ENCODE measurements around the gene NLK.
A peak's percentile ranks its signal among the peaks of the same experiment; 100 is the strongest.
"Not testable (repeated sequence)": the region's sequence is repeated elsewhere in the genome, so short reads cannot be mapped to it uniquely, and the experiment has no call there.

Gene NLK

DNA sequence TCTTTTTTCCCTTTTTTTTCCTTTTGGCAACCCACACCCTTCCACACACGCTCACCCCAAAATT, at the start of gene NLK:
NLK (plus strand) TSS at position 21 of the 64 bp plus-strand sequence. CDS start 197 bp downstream, outside the sequence.
- no peak for DNase-seq (ENCODE audit: low spot score)

DNA sequence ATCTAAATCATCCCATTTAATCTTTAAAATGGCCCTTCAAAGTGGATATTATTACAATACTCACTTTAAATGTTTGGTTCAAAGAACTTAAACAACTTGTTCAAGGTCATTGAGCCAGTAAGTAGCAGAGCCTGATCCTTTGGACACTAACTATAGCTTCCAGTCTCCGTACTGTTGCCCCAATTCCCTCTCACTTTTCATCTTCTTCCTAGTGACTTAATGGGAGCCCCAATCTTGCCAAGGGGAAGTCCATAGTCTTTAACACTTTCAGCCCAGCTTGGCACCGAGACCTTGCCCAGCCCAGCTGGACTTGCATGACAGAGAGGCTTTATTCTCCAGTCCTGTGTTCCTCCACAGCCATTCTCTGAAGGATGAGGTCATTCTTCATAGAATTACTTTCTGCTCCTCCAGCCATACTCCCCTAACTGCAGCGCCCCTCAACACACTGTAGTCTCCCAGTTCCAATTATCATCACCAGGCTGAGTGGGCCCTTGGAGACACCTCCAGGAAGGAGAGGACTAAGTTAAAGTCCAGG, 49.2 kb upstream of the NLK start:
- DNase-seq (ENCODE audit: low spot score) = no peak

DNA sequence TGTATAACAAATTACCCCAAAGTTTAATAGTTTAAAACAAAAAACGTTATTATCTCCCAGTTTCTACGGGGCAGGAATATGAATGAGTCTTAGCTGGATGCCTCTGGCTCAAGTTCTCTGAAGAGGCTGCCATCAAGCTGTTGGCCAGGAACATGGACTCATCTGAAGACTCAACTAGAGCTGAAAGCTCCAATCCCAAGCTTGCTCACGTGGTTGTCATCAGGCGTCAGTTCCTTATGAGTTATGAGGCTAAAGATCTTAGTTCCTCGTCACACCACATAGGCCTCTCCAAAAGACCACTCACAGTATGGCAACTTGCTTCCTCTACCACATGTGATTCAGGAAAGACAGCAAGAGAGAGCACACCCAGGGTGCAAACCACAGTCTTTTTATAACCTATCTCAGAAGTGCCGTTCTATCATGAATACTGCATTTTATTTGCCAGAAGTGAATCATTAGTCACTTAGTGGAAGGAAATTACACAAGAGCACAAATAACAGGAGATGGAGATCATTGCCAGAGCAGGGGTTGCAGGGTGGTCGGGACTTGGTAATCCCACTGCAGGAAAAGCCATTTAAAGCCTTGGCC, 48.7 kb upstream of the NLK start:
- DNase-seq (ENCODE audit: low spot score) = no peak

DNA sequence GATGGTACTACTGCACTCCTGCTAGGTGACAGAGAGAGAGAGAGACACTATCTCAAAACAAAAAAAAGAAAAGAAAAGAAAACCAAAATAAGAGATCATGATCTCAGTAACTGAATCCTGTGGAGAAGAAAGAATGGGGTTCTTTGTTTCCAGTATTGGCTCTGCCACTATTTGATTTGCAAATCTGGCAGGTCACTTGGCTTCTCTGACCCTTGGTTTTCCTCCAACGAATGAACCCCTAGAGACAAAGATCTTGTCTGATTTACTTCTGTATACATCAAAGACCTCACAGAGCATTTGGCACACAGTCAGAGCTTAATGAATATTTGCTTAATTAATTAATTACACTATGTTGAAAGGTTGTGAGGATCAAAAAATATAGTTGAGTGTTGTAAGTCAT, 47.9 kb upstream of the NLK start:
- DNase-seq (ENCODE audit: low spot score) = no peak

DNA sequence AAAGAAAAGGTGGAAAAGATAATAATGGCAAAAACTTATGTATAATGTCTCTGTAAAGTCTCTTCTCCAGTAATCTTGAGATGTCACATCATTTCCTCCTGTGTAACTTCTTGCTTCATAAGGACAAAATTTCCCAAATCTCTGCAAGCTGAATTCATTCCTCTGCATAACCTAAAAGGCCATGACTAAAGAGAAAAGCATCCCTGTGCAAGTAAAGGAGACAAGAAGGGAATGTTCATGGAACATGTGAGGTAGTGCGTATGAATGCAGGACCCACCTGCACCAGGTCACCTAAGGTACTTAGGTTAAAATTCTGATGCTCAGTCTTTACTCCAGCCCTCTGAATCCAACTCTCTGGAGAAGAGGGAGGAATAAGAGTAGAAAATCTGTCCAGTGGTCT, 46.9 kb upstream of the NLK start:
- no peak for DNase-seq (ENCODE audit: low spot score)

DNA sequence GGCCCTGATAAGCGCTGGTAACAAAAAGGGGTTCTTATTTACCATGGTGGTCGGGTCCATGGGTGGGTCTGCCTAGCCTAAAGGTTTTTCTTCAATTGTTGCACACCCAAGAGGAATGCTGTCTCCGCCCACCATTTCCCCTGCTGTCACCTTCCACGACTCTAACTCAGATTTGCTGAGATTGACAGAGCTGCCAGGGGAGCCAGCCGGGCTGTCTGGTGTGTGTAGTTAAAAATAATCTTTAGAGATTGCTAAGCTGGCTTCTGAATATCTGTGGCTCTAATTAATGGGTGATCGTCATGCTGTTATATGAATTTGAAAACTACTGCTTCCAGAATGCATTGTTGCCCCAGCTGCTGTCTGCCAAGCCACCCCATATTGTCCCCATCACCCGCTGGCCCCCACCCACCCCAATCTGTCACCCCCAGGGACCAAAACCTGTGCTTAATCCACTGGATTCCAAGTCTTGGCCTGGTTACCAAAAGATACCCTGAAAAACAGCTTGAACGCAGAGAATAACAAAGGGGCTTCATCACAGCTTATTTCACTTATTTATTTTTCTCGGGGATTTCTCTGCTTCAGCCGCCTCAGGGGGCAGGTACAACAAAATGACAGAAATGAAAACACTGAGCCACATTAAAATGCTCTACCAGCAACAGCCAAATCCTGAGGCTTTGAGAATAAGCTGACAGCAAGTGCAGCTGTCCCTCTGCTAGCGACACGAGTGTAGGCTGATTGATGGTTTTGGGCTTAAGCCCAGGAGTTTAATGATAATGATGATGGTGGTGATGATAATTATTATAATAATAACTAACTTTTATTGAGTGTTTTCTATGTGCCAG, 46.1 kb upstream of the NLK start:
- DNase-seq (ENCODE audit: low spot score) = no peak

DNA sequence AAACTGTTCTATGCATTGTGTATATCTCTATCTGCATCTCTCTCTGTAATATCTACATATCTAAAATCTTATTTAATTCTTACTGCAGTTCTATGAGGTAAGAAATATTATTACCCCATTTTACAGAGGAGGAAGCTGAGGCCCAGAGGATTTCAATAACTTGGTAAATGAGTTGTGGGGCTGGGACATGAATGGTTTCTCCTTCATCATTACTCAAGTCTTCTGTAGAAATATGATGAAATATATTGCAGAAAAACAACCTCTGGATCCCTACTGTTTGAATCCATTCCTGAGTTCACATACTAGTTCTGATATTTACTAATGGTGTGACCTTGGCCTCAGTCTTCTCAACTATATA, 45.5 kb upstream of the NLK start:
- no peak for DNase-seq (ENCODE audit: low spot score)

DNA sequence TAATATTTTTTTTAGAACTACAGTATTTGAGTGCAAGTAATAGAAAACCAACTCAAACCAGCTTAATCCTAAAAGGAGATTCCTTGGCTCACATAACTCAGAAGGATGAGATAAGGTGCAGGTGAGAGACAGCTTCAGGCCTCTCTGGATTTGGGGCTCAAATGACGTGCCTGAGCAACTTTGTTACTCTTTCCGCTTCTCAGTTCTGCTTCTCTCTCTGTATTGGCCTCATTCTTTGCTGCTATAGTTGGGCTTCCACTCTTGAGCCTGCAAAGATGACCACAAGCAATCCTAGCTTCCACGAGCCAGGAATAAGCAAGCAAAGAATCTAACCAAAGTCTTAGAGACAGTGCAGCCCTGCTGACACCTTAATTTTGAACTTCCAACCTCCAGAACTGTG, 45.0 kb upstream of the NLK start:
- no peak for DNase-seq (ENCODE audit: low spot score)

DNA sequence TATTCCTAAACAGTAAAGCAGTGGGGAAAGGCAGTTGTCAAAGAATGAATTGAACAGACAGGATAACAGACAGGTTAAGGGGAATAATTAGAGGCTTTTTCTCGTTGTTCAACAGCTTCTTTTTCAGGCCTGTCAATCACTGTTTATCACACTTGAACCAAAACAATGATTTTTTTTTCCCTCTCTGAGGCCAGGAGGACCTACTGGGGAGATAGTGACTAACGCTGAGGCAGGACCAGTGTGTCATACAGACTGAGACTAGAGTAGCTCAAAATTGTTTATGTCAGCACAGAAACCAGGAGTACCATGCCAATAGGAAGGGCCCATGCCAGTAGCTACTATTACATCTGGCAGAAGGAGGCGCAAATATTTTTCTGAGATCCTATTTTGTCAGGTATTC, 41.3 kb upstream of the NLK start:
- DNase-seq (ENCODE audit: low spot score) = no peak

DNA sequence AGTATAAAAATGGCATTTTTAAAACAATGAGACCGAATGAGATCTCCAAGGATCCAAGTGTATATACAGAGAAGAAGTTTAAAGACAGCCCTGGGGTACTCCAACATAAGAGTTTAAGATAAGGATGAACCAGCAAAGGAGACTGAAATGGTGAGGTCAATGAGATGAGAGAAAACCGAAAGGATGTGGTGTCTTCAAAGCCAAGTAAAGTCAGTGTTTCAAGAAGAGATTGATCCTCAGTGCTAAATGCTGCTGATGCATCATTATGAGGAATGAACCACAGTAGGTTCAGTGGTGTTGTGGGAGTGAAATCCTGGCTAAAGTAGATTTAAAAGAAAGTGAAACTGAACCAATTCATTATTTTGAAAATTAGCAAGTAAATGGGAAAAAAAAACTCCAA, 38.1 kb upstream of the NLK start:
- no peak for DNase-seq (ENCODE audit: low spot score)

DNA sequence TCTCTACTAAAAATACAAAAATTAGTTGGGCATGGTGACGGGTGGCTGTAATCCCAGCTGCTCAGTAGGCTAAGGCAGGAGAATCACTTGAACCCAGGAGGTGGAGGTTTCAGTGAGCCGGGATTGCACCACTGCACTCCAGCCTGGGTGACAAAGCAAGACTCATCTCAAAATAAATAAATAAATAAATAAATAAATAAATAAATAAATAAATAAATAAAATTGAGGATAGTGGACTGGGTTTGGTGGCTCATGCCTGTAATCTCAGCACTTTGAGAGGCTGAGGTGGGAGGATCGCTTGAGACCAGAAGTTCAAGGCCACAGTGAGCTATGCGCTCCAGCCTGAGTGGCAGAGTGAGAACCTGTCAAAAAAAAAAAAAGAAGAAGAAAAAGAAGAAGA, 34.6 kb upstream of the NLK start:
- not testable (repeated sequence) for DNase-seq (ENCODE audit: low spot score)

DNA sequence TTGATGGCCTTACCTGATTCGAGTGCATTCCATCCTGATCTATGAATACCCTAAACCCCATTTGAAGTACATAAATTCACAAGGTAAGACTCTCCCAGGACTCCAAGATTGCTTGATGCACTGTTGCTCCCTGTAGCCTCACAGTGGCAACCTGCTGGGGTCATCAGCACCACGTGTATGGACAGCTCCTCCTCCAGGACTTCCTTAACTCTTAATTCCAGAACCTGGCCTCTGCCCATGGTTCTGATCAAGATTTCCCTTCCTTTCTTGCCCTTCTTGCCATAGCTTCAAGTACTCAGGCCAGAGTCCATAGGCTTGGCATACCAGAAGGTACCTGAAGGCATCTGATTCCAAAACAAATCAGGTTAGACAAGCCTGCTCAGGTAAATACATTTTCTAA, 34.0 kb upstream of the NLK start:
- peak; percentile 35 for DNase-seq (ENCODE audit: low spot score)

DNA sequence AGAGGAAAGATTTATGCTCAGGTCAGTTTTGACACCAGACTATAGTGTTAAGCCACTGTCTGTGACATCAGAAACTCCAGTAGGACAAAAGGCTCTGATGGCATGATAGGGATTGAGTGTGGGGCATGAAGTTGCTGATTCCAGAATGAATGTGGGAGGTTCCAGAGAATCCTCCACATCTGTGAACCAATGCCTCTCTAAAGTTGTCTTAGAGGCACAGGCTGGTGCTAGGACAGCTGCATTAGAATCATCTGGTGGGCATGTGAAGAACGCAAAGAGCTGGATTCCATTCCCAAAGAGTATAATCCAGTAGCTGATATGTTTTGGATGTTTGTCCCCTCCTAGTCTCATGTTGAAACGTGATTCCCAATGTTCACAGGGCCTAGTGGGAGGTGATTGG, 32.1 kb upstream of the NLK start:
- DNase-seq (ENCODE audit: low spot score) = no peak

DNA sequence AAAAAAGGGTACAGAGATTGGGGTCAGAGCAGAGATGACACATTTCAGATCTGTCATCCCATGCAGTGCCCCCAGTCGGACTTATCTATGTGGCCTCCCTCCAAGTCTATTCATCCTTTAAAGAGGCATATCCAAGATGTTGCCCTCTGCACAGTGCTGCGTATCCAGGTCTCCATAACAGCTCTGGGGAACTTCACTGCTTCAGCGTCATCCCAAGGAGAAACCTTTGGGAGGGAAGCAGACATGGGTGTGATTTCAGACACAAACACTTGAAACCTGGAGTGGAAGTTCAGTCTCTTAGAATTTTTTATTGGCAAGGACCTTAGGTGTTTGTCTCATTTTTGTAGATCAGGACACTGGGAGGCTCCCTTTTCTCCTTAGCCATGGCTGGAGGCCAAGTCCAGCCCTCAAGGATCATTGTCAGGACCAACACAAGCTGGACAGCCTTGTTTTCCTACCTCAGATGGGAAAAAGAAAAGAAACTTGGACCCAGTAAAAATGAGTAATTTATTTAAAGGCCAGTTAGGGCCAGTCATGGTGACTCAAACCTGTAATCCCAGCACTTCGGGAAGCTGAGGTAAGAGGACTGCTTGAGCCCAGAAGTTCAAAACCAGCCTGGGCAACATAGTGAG, 23.9 kb upstream of the NLK start:
- DNase-seq (ENCODE audit: low spot score) = no peak

DNA sequence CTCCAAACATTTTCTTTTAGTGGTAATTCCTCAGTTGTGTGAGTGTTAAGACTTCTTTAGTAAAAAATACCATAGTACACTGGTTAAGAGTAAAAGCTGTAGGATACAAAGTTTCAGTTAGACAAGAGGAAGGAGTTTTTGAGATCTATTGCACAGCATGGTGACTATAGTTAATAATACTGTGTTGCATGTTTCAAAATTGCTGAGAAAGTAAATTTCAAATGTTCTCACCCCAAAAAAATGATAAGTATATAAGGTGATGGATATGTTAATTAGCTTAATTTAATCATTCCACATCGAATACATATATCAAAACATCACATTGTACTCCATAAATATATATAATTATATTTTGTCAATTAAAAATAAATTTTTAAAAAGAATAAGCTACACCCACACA, 22.0 kb upstream of the NLK start:
- DNase-seq (ENCODE audit: low spot score) = no peak

DNA sequence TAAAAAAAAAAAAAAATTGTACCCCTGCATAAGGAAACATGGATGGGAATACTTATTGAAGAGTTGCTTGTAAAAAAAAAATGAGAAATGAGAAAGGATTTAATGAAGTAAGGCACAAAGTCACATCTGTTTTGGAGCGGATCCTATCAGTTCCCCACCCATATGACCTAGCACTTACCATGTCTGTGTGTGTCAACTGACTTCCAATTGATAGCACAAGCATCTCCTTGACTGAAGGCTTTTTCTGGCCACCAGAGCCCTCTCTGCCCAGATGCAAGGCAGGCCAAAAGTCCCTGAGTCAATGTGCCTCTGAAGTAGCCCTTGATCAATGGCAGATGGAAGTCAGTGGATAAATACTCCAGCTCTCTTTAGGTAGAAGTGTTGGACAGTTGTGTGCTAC, 13.4 kb upstream of the NLK start:
- no peak for DNase-seq (ENCODE audit: low spot score)

DNA sequence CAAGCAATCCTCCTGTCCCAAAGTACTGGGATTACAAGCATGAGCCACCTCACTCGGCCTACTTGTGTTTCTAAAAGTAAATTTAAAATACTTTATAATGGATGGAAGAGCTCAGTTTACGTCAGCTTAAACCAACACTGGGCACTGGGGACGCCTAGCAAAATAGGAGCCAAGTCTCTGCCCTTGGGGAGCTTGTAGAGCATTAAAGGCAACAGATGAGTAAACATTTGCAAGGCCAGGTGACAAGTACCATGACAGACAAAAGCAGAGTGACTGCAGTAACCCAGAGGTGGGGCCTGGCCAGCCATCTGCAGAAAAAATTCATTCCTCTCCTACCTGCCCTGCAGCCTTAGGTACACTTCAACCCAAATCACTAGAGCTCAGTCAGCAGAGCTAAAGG, 12.1 kb upstream of the NLK start:
- DNase-seq (ENCODE audit: low spot score) = no peak

DNA sequence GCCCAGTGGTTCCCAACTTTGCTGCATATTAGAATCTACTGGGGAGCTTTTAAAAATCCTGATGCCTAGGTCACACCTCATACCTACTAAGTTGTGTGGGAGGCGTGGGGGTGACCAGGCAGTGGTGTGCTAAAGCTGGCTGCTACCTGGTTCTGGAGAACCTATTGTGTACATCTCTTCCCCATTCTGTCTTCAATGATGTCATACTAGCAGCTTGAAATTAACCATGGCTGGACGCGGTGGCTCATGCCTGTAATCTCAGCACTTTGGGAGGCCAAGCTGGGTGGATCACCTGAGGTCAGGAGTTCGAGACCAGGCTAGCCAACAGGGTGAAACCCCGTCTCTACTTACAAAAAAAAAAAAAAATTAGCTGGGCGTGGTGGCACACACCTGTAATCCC, 11.3 kb upstream of the NLK start:
- no peak for DNase-seq (ENCODE audit: low spot score)

DNA sequence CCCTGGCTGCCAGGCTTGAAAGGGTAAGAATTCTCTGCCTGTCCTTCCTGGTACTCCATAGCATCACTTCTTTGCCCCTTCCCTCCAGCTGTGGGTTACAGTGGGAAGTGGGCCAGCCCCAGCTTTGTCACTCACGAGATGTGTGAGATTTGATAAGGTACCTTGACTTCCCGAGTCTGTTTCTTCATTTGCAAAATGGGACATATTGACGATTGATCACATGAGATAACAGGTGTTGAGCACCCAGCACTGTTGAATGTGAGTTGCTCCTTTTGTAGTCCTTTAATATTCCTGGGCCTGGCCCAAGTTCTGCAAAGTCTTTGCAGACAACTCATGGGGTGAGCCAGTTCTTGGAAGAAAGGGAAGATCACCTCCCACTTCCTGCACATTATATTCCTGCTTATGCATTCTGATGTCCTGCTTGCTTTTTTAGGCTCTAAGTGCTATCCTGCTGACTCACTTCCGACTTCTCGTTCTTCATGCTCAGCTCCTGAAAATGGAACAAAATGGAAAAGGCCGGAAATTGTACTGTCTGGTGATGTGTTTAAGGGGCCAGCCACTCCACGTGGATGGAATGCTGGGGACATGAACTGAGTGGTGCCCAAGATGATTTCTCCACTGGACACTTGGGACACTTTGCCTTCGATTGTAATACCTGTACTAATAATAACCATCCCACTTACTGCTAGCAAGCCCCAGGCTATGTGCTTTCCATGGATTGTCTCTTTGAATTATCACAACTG, 8.3 kb upstream of the NLK start:
- DNase-seq (ENCODE audit: low spot score) = no peak

DNA sequence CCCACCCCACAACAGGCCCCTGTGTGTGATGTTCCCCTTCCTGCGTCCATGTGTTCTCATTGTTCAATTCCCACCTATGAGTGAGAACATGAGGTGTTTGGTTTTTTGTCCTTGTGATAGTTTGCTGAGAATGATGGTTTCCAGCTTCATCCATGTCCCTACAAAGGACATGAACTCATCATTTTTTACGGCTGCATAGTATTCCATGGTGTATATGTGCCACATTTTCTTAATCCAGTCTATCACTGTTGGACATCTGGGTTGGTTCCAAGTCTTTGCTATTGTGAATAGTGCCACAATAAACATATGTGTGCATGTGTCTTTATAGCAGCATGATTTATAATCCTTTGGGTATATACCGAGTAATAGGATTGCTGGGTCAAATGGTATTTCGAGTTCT, 7.0 kb upstream of the NLK start:
- not testable (repeated sequence) for DNase-seq (ENCODE audit: low spot score)

DNA sequence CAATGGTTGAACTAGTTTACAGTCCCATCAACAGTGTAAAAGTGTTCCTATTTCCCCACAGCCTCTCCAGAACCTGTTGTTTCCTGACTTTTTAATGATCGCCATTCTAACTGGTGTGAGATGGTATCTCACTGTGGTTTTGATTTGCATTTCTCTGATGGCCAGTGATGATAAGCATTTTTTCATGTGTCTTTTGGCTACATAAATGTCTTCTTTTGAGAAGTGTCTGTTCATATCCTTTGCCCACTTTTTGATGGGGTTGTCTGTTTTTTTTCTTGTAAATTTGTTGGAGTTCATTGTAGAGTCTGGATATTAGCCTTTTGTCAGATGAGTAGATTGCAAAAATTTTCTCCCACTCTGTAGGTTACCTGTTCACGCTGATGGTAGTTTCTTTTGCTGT, 6.6 kb upstream of the NLK start:
- not testable (repeated sequence) for DNase-seq (ENCODE audit: low spot score)

DNA sequence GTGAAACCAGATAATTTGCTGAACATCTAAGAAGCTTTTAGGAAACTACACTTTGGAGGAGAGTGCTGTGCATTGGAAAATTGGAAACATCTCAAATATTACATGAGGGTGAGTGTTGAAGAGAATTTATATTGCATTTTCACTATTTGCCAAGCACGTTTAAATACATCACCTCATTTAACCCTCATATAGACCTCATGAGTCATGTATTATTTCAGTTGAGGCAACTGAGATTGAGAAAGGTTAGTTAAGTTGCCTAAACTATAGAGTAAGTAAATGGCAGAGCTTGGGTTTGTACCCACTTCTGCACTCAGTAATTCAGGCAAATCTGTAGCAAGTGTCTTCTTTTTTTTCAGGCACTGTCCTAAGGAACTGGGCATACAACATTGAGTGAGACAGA, 3.7 kb upstream of the NLK start:
- DNase-seq (ENCODE audit: low spot score) = no peak

DNA sequence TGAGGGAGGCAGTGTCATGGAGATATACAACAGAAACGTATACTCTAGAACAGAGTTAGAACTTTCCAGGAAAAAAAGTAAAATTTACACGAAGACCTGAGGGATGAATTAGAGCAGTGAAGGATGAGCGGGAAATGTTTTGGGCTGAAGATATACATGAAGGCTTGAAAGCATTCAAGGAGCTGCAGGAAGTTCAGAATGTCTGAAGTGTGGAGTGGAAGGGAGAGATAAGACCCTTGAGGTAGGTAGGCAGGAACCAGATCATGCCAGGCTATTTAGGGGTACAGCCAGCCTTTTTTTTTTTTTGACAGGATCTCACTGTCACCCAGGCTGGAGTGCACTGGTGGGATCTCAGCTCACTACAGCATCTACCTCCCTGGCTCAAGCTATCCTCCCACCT, 3.2 kb upstream of the NLK start:
- DNase-seq (ENCODE audit: low spot score) = no peak
